HG03442 (cell line): Measurements from ENCODE around the gene HHLA2.

Experiments used
- ATAC-seq: cut with Tn5 transposase; IDR thresholded peaks from one replicate; pipeline ENCODE4 v1.9.1; 2021; ENCODE audit warnings: mild to moderate bottlenecking, moderate library complexity; ENCODE audit not compliant: unreplicated experiment

Gene HHLA2

GRCh38 chr3:108391917-108392593 is 95.7 kb downstream of the HHLA2 start:
- ATAC-seq = no peak

GRCh38 chr3:108393128-108393900 is 97.0 kb downstream of the HHLA2 start:
- no peak for ATAC-seq

DNA sequence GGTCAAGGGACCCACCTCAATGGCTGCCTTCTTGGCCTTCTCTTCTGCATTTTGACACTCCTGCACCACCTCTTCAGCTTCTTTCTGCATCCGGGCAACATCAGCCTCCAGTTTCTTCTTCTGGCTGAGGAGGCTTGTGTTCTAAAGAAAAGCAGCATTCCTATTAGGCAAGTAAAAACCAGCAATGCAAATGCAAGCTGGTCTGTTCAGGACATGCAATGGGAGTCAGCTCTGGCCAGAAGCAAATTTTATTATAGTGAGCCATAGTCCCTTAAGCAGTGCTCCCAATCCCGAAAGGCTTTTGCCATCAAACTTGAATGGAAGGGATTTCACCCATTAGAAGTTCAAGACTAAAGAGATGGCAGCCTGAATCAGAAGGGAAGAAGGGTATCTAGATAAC is 97.7 kb downstream of the HHLA2 start:
- ATAC-seq = no peak

- ATAC-seq = no peak
These were observed 98.2 kb downstream of the HHLA2 start for GRCh38 chr3:108394563-108394962.

GRCh38 chr3:108396336-108396735 is 100.0 kb downstream of the HHLA2 start:
- no peak for ATAC-seq

DNA sequence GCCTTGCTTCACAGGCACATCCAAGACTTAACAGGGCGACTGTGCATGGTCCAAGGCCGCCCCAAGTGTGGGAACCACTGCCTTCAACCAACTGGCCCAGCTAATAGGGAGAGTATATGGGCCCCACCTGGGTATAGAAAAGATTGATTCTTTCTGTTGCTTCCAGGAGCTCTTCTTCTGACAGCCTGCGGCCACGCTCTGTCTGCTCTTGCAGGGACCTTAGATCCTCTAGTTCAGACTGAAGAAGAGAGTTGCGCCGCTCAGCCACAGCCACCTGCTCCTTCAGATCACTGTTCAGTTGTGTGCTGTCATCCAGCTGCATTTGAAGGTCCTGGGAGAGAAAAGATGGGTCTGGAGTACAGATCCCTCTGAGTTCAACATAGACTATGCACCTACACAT is 102.2 kb downstream of the HHLA2 start:
- ATAC-seq = no peak

DNA sequence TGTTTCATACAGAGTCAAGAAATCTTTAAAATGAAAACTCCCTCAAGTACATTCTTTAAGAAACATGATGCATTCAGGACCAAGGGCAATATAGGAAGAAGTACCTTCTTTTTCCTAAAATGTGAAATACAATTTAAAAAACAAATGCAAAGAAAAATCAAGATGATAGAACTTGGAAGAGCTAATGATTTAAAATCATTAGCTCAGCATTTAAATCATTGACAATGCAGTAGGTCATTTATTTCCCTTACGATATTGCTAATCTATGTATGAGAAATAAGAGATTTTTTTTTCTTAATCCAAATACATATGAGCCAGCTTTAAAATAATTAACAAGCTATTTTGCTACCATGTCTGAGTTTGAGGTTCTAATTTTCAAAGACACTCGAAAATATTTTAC is 105.5 kb downstream of the HHLA2 start:
- ATAC-seq = no peak

- no peak for ATAC-seq
These were observed 106.8 kb downstream of the HHLA2 start for GRCh38 chr3:108403198-108403597.

- ATAC-seq = no peak
These were observed 107.5 kb downstream of the HHLA2 start for GRCh38 chr3:108403686-108404345.

GRCh38 chr3:108404368-108404767 is 108.0 kb downstream of the HHLA2 start:
- no peak for ATAC-seq

GRCh38 chr3:108406063-108406660 is 109.8 kb downstream of the HHLA2 start:
- ATAC-seq = peak; percentile 8

GRCh38 chr3:108406661-108407206 is 110.4 kb downstream of the HHLA2 start:
- ATAC-seq = peak; percentile 98

DNA sequence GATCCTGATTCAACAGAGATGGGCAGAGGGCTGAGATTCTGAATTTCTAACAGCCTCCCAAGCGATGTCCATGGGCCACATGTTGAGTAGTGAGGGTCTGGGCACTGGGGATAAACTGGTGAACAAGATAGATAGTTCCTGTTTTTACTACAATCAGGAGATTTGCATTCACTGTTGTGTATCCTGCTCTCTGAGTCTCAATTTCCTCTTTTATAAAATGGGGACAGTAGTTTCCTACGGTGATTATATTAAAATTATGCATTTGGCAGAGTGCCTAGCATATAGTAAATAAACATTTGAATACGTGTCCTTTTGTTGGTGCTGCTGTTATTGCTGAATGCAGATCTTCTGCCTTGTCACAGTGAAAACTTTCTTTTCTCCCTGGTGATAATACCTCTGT is 111.5 kb downstream of the HHLA2 start:
- no peak for ATAC-seq

DNA sequence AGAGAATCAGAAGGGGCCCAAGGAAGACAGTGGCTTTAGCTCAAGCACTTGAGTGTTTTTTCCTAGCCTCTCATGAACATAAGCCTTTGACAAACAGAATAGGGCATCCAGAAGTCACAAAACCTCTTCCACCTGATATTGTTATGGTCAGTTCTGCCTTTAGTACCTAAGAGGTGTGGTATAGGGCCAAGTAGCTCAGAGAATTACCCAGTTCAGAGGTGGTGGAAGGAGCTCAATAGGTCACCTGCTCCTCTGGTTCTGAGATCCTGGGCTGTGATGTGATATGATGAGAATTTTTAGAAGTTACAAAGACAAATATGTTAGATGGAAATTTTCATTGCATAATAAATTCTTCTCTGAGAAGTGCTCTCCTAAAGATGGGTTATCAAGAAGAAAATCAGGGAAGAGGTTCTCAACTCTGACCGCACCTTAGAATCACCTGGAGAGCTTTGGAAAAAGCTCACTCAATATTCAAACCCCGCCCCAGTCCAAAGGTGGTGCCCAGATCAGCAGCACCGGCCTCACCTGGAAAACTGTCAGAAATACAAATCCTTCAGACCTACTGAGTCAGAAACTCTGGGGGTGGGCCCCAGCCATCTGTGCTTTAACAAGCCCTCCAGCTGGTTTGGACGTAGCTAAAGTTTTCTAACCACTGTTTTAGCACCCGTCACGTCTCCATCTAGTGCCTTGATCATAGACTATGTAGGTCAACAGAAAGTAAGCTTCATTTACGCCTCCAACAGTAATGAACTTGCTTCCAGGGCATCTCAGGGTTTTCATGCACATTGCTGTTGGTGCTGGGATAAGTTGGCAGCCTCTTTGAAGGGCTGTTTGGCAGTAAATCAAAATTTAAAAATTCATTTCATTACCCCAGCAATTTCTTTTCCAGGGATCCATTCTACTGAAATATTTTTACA is 112.8 kb downstream of the HHLA2 start:
- no peak for ATAC-seq

DNA sequence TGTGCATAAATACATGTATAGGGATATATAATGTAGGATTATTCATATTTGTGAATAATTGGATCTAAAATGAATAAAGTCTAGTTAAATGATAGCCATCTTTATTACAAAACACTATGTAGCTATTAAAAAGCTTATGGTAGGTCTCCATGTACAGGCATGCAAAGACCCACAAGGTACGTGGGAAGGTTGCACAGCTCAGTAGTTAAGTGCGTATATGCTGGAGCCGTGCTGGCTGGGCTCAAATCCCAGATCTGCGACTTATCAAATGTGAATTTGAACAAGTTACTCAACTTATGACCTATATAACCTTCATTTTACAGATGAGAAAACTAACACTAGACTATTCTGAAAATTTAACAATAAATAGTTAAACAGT is 113.4 kb downstream of the HHLA2 start:
- no peak for ATAC-seq

- ATAC-seq = no peak
These were observed 114.2 kb downstream of the HHLA2 start for GRCh38 chr3:108410531-108410984.

- no peak for ATAC-seq
These were observed 115.9 kb downstream of the HHLA2 start for GRCh38 chr3:108412121-108412750.

GRCh38 chr3:108414007-108414406 is 117.7 kb downstream of the HHLA2 start:
- no peak for ATAC-seq

DNA sequence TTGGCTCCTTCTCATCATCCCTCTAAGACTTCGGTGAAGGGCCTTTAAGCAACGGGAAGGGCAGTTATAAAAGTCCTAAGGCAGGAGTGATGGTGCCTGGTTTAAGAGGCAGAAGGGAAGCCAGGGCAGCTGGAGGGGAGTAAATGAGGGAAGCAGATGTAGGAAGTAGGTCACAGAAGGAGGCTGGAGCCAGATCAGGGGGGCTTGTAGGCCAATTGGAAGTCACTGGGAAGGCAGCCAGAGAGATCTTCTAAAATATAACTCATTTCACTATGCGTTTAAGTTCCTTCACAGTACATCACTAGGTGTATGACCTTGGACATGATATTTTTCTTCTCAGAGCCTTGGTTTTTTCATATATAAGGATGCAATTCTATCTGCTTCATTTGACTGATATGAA is 119.3 kb downstream of the HHLA2 start:
- ATAC-seq = no peak
